RKO (cell line): ENCODE measurements around the gene ARHGEF26.

Experiments
- DNase-seq: peaks from one replicate; pipeline ENCODE4 v3.0.0-alpha.2; 2016; ENCODE audit warnings: low spot score

Gene ARHGEF26

GRCh38 chr3:154113609-154114008 is 7.6 kb upstream of the ARHGEF26 start:
- DNase-seq = no peak

- DNase-seq = no peak
These were observed 5.9 kb upstream of the ARHGEF26 start for GRCh38 chr3:154115332-154115731.

GRCh38 chr3:154119951-154120350 is 1.2 kb upstream of the ARHGEF26 start:
- DNase-seq = no peak

- DNase-seq = no peak
These were observed 736 bp downstream of the ARHGEF26 start for GRCh38 chr3:154121701-154122551.

DNA sequence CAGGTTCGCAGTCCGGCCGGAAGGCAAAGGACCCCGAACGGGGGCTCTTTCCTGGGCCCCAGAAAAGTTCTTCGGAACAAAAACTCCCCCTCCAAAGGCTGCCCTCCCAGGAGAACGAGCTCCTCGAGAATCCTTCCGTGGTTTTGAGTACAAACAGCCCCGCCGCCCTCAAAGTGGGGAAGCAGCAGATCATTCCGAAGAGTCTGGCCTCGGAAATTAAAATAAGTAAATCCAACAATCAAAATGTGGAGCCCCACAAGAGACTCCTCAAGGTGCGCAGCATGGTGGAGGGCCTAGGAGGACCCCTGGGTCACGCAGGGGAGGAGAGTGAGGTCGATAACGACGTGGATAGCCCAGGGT is 1.3 kb downstream of the ARHGEF26 start:
- no peak for DNase-seq

DNA sequence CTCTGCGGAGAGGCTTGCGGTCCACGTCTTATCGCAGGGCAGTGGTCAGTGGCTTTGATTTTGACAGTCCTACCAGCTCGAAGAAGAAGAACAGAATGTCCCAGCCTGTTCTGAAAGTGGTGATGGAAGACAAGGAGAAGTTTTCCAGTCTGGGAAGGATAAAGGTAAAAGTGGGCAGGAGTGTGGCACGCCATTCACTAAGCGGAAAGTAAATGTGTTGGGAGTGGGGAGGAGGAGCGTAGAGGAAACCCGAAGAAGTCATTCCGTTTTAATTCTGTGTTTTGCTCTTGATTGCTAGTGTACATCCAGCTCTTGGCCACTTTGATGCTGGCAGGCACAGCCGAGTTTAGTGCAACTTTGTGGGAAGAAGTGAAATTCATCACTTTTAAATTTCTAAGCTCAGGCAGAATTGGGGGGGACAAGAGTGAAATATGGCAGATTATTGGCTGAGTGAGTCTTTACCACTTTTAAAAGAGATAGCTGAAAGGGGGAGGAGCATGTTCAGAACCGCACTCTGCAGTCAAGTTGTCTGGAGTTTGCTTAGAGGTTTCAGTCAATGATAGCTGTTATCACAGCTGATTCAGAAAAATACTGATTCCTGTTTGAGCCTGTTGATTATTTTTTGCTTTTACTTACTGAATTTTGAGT is 1.8 kb downstream of the ARHGEF26 start:
- no peak for DNase-seq

GRCh38 chr3:154123906-154124305 is 2.7 kb downstream of the ARHGEF26 start:
- no peak for DNase-seq

DNA sequence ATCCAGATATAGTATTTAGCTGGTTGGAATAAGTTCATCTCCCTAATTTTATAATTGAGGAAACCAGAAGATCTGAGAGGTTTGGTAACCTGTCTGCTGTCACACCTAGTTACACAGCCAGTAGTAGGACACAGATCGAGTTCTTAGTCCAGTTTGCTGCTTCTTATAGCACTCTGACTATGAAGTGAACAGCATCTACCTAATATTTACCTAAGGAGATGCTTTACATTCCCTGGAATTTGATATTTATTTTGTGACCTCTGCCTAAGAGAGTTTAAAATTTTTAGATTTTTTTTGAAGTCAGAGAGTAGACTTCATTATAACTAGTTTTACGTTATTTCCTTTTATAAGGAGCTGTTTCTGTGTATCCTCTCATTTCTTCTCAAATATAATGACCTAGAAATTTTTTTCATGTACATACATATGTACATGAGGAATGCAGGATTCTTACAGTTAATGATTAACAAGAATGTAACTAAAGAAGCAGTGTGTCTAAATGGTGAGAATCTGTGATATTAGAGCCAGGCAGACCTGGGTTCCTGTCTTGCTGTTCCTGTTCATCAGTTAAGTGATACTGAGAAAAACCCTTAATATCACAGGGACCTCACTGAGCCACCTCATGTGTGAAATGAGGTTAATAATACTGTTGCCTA is 4.3 kb downstream of the ARHGEF26 start:
- no peak for DNase-seq

DNA sequence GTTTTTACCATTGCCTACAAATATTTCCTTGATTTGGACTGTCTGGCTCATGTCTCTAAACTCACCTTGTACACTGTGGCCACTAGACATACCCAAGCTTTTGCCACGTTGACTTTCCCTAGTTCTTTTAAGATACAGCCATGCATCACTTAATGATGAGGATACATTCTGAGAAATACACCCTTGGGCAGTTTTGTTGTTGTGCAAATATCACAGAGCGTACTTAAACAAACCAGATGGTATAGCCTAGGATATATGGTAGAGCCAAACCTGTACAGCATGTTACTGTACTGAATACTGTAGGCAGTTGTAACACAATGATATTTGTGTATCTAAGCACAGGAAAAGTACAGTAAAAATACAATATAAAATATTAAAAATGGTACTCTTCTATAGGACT is 5.5 kb downstream of the ARHGEF26 start:
- DNase-seq = no peak

DNA sequence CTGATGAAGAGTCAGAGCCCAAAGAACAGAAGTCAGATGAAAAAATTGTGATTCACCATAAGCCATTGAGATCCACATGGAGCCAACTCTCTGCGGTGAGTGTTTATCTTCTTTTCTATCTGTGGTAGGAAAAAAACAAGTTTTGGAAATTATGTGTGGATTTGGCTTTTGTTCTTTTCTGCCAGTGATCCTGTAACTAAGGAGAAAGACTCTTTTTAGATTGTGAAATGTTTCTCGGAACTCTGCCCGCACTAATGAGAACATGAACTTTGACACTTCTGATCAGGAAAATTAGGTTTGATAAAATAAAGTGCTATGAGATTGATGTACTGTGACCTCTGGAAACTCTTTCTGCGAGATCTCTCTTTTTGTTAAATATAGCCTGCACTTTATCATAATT is 8.4 kb downstream of the ARHGEF26 start:
- no peak for DNase-seq

- no peak for DNase-seq
These were observed 9.3 kb downstream of the ARHGEF26 start for GRCh38 chr3:154130540-154130939.

- DNase-seq = no peak
These were observed 10.6 kb downstream of the ARHGEF26 start for GRCh38 chr3:154131830-154132229.

DNA sequence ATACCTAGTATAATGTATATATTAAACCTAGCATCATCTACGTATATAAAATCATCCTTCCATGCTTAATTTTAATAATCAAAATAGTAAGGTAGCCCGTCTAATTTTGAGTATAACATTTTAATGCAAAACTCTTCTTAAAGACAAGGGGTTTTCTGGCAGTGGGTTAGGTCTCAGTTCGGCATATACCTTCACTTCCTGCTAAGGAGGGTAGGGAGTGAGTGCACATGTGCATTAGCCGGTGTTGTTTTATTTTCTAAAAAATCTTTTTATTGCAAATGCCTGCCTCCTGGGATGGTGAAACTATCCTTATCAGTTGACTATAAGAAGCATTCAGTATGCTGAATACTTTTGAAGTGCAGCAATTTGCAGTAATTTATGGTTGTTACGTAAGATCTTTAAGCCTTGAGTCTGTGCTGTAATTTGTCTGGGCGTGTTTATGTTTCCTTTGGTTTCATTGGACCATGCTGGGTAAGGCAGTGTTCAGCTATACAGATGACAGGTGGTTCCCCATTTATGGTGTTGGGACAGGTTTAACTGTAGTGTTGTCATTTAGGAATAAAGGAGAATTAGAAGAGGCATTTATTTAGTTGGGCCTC is 11.7 kb downstream of the ARHGEF26 start:
- DNase-seq = no peak

- DNase-seq = no peak
These were observed 14.5 kb downstream of the ARHGEF26 start for GRCh38 chr3:154135511-154136173.

GRCh38 chr3:154137036-154137435 is 15.8 kb downstream of the ARHGEF26 start:
- no peak for DNase-seq

DNA sequence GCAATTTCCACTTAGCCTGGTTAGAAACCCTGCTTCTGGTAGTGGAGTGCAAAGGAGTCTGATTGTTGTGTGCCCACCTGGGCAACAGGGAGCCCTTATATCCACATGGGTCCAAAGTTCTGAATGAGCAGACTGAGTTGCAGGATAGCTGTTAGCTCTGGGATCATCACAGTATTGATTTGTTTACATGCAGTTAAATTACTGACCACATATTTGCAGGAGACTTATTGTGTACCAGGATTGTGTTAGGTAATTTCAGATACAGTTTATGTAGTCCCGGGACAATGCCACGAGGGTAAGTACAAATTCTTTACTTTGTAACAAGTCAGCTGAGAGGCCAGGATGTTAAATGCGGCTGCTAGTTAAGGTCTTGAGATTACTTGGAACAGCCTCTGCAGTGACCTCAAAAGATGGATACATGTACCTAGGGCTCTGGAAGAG is 18.8 kb downstream of the ARHGEF26 start:
- DNase-seq = no peak

DNA sequence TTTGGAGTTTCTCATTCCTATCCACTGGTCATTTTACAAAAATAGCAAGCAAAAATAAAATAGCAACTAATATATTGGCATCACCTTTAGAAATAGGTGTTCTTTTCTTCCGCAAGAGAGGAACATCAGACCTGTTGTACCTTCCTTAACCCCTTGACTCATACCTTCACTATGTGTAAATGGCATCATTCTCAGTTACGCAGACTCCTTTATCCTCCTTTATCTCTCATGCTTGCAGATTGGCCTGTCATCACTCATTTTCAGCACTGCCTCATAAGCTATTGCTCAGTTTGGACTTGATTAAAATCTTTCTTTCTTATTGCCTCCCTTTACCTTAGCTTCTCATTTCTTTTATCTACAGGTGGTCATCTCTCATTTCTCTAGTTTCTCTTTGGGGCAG is 21.4 kb downstream of the ARHGEF26 start:
- no peak for DNase-seq

GRCh38 chr3:154143873-154144272 is 22.7 kb downstream of the ARHGEF26 start:
- no peak for DNase-seq

GRCh38 chr3:154144825-154145465 is 23.8 kb downstream of the ARHGEF26 start:
- no peak for DNase-seq

GRCh38 chr3:154148541-154148940 is 27.4 kb downstream of the ARHGEF26 start:
- DNase-seq = no peak

GRCh38 chr3:154149286-154149685 is 28.1 kb downstream of the ARHGEF26 start:
- DNase-seq = no peak

- peak; percentile 2 for DNase-seq
These were observed 30.8 kb downstream of the ARHGEF26 start for GRCh38 chr3:154151969-154152368.
